ENCODE data around the gene CDH4.

- TF ChIP-seq, protein P1, sequence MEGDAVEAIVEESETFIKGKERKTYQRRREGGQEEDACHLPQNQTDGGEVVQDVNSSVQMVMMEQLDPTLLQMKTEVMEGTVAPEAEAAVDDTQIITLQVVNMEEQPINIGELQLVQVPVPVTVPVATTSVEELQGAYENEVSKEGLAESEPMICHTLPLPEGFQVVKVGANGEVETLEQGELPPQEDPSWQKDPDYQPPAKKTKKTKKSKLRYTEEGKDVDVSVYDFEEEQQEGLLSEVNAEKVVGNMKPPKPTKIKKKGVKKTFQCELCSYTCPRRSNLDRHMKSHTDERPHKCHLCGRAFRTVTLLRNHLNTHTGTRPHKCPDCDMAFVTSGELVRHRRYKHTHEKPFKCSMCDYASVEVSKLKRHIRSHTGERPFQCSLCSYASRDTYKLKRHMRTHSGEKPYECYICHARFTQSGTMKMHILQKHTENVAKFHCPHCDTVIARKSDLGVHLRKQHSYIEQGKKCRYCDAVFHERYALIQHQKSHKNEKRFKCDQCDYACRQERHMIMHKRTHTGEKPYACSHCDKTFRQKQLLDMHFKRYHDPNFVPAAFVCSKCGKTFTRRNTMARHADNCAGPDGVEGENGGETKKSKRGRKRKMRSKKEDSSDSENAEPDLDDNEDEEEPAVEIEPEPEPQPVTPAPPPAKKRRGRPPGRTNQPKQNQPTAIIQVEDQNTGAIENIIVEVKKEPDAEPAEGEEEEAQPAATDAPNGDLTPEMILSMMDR (IDR thresholded peaks at IDR 0.05), result no peak
- TF ChIP-seq POLR2A (IDR thresholded peaks at IDR 0.05), result no peak
Measured at GRCh38 chr20:61949714-61950640, 697.9 kb downstream of the CDH4 start.

Data from prostate gland (tissue), 2 donors.